Measurements from ENCODE around the gene SPTBN1.

The SPTBN1 gene

GRCh38 chr2:54586062-54586461 is 129.9 kb downstream of the SPTBN1 start:
- peak; percentile 27; the same call in 2 of the 3 replicates for ATAC-seq
- TF ChIP-seq ISL1 (CRISPR knock-in tag; IDR thresholded peaks at IDR 0.05) = no peak; the same call in 1 of the 2 replicates
- TF ChIP-seq ARNTL (CRISPR knock-in tag; IDR thresholded peaks at IDR 0.05; ENCODE audit: borderline replicate concordance, low read depth) = no peak
- no peak for TF ChIP-seq RARB (CRISPR knock-in tag; IDR thresholded peaks at IDR 0.05)
- TF ChIP-seq CREB5 (CRISPR knock-in tag; IDR thresholded peaks at IDR 0.05; ENCODE audit: low read depth) = no peak
- no peak for TF ChIP-seq TSHZ2 (CRISPR knock-in tag; IDR thresholded peaks at IDR 0.05)
- TF ChIP-seq SNAI2 (CRISPR knock-in tag; IDR thresholded peaks at IDR 0.05) = no peak
- TF ChIP-seq ZNF565 (CRISPR knock-in tag; conservative IDR thresholded peaks at IDR 0.05; ENCODE audit: low read depth) = no peak
- TF ChIP-seq ZFP3 (CRISPR knock-in tag; IDR thresholded peaks at IDR 0.05) = no peak
- TF ChIP-seq TOX (CRISPR knock-in tag; IDR thresholded peaks at IDR 0.05; ENCODE audit: borderline replicate concordance) = no peak
- TF ChIP-seq ZNF70 (CRISPR knock-in tag; IDR thresholded peaks at IDR 0.05) = no peak
- TF ChIP-seq GLIS3 (CRISPR knock-in tag; IDR thresholded peaks at IDR 0.05) = no peak
- no peak for TF ChIP-seq ZC3H10 (CRISPR knock-in tag; IDR thresholded peaks at IDR 0.05)
- TF ChIP-seq ZNF8 (CRISPR knock-in tag; IDR thresholded peaks at IDR 0.05) = no peak

- TF ChIP-seq ZNF565 (CRISPR knock-in tag; conservative IDR thresholded peaks at IDR 0.05; ENCODE audit: low read depth) (no peak), TSHZ2 (CRISPR knock-in tag; IDR thresholded peaks at IDR 0.05) (peak; percentile 66; the same call in 1 of the 2 replicates), TCF4 (CRISPR knock-in tag; IDR thresholded peaks at IDR 0.05; ENCODE audit: borderline replicate concordance) (0 out of 2 replicates have a peak, but pooled peaks have one; percentile 29), GLIS3 (CRISPR knock-in tag; IDR thresholded peaks at IDR 0.05) (no peak)
Observed at GRCh38 chr2:54586494-54586893, 130.4 kb downstream of the SPTBN1 start.

GRCh38 chr2:54587171-54588016 is 131.3 kb downstream of the SPTBN1 start:
- ATAC-seq = no peak
- TF ChIP-seq TSHZ2 (CRISPR knock-in tag; IDR thresholded peaks at IDR 0.05) = no peak
- TF ChIP-seq ZNF70 (CRISPR knock-in tag; IDR thresholded peaks at IDR 0.05) = no peak
- TF ChIP-seq ZC3H10 (CRISPR knock-in tag; IDR thresholded peaks at IDR 0.05) = no peak
- TF ChIP-seq ZFP30 (CRISPR knock-in tag; IDR thresholded peaks at IDR 0.05) = no peak

More at GRCh38 chr2:54586494-54586893, 130.4 kb downstream of the SPTBN1 start:
- peak; percentile 74 for ATAC-seq

- no peak for ATAC-seq
- no peak for TF ChIP-seq BACH2 (CRISPR knock-in tag; IDR thresholded peaks at IDR 0.05; ENCODE audit: borderline replicate concordance)
Observed at GRCh38 chr2:54588244-54588899, 132.2 kb downstream of the SPTBN1 start.
